ENCODE data around the gene ZNF460.

The ZNF460 gene

DNA sequence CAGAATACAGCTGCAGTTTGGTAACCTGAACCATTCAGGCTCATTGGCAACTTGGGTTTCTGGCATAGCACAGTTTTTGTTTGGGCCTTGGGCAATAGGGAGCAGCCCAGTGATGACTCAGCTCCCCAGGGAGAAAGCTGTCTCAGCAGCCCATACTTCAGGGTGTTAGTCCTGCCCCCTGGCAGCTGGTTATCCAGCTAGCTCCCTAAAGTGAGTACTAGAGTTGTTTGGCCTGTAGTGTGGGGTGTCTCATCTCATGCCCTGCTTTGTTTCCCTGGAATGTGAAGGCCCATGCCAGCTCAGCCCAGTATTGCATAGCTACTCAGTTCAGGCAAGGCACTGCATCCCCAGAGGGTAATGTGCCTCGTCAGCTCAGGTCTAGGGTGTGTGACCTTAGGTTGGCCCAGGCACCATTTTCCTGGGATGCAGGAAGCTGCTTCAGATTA, 21.8 kb downstream of the ZNF460 start:
- no peak for DNase-seq (ENCODE audit: low spot score)
- peak overlapping the region in 1 of 2 donors; percentile 52 for H3K27ac ChIP-seq
- H3K4me3 ChIP-seq, result peak overlapping the region; percentile 16
- no peak for TF ChIP-seq CTCF (IDR thresholded peaks at IDR 0.05)

DNA sequence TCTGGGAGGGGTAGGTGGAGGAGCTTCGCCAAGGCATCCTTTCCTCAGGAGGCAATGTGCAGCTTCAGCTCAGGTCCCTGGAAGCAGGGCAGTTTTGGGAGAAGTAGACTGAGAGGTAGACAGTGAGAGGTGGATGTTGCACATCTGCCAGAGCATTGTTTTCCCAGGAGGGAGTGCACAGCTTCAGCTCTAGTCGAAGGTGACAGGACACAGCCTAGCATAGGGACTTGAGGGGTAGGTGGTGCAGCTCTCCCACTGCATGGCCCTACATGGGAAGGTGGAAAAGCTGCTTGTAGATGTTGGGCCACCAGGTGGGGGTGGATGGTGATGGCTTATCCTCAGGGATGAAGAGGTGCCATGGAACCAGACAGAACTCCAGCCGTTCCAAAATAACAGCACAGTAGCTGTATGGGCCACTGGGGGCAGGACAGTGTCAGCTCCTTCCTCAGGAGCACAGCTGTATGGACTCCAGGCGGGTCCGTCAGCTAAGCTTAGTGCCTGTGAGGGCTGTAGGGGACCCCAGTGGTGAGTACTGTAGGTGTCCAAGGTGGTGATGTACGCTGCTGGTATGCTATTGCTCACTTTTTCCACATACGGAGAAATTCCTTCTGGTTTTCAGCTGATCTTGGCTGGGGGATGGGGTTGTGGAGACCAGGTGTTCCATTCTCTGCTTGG, 22.6 kb downstream of the ZNF460 start:
- DNase-seq (ENCODE audit: low spot score), result no peak
- Histone ChIP-seq H3K4me3 (peak overlapping the region; percentile 16), H3K27ac (peak overlapping the region in 1 of 2 donors; percentile 52)
- no peak for TF ChIP-seq CTCF (IDR thresholded peaks at IDR 0.05)

GRCh38 chr19:57305056-57305455, 24.8 kb downstream of the ZNF460 start:
- no peak for TF ChIP-seq CTCF (IDR thresholded peaks at IDR 0.05)
- DNase-seq (ENCODE audit: low spot score), result no peak
- H3K4me3 ChIP-seq, result no peak overlapping the region
- H3K27ac ChIP-seq, result no peak overlapping the region

DNA sequence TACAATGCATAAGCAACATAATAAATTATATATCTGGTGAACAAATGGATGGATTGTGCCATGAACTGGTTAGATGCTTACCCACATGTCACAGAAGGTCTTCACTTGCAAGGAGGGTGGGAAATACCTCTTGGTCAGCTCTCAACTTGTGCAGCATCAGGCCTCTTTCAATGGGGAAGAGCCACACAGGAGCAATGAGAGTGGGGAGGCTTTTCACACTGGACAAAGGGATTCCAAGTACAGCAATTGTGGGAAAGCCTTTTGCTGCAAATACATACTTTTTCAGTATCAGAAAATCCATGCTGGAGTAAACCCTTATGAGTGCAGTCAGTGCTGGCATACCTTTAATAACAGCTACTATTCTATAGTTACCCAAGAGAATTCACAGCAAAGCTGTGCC, 28.2 kb downstream of the ZNF460 start:
- Histone ChIP-seq H3K4me3 (no peak overlapping the region), H3K27ac (no peak overlapping the region)
- no peak for TF ChIP-seq CTCF (IDR thresholded peaks at IDR 0.05)
- DNase-seq (ENCODE audit: low spot score), result no peak

GRCh38 chr19:57310792-57311191, 30.5 kb downstream of the ZNF460 start:
- no peak overlapping the region for H3K27ac ChIP-seq
- no peak for DNase-seq (ENCODE audit: low spot score)
- H3K4me3 ChIP-seq, result no peak overlapping the region
- TF ChIP-seq CTCF (IDR thresholded peaks at IDR 0.05), result no peak

- no peak for DNase-seq (ENCODE audit: low spot score)
- Histone ChIP-seq H3K4me3 (no peak overlapping the region), H3K27ac (no peak overlapping the region)
- TF ChIP-seq CTCF (IDR thresholded peaks at IDR 0.05), result no peak
Measured at GRCh38 chr19:57314146-57314545, 33.9 kb downstream of the ZNF460 start.

- DNase-seq (ENCODE audit: low spot score), result no peak
- Histone ChIP-seq H3K27ac (no peak overlapping the region), H3K4me3 (peak overlapping the region; percentile 52)
- no peak for TF ChIP-seq CTCF (IDR thresholded peaks at IDR 0.05)
Measured at GRCh38 chr19:57317503-57317902, 37.2 kb downstream of the ZNF460 start.
